GM12892 (cell line): Measurements from ENCODE around the gene RAB6B.

Experiments used
- DNase-seq: peaks from one replicate; pipeline ENCODE4 v3.0.0; 2011; ENCODE audit not compliant: insufficient read length
- FAIRE-seq: peaks from 2 replicates; lab custom pipeline; 2011; peaks lifted over from hg19 to GRCh38; lab: Jason Lieb, UNC
- POLR2A ChIP-seq: IDR thresholded peaks from 2 replicates; pipeline ENCODE4 v1.6.1; 2011; ENCODE audit warnings: low read depth, low read length, control low read depth
- POLR2AphosphoS5 ChIP-seq: IDR thresholded peaks from 2 replicates; pipeline ENCODE4 v1.6.1; 2011; ENCODE audit warnings: low read depth, low read length, control low read depth
- TAF1 ChIP-seq: IDR thresholded peaks from 2 replicates; pipeline ENCODE4 v1.6.1; 2011; ENCODE audit warnings: low read depth, mild to moderate bottlenecking, control low read depth, low read length, borderline replicate concordance

The RAB6B gene

GRCh38 chr3:133914839-133915600, 19.3 kb upstream of the RAB6B start:
- FAIRE-seq (no peak), DNase-seq (no peak)
- TF ChIP-seq TAF1 (no peak), POLR2AphosphoS5 (no peak), POLR2A (no peak)

GRCh38 chr3:133910422-133910821, 14.7 kb upstream of the RAB6B start:
- DNase-seq = no peak
- FAIRE-seq = no peak

GRCh38 chr3:133905376-133905775, 9.7 kb upstream of the RAB6B start:
- DNase-seq (no peak), FAIRE-seq (no peak)
- TF ChIP-seq POLR2AphosphoS5 = no peak
- TF ChIP-seq TAF1 = no peak
- TF ChIP-seq POLR2A = no peak

More at GRCh38 chr3:133910422-133910821, 14.7 kb upstream of the RAB6B start:
- TF ChIP-seq POLR2A = no peak

GRCh38 chr3:133901847-133902246, 6.2 kb upstream of the RAB6B start:
- no peak for TF ChIP-seq TAF1
- TF ChIP-seq POLR2A = no peak
- TF ChIP-seq POLR2AphosphoS5 = no peak
- no peak for FAIRE-seq
- no peak for DNase-seq

GRCh38 chr3:133901083-133901482, 5.4 kb upstream of the RAB6B start:
- DNase-seq (no peak), FAIRE-seq (no peak)
- TF ChIP-seq POLR2A (no peak), TAF1 (no peak)

GRCh38 chr3:133899311-133899710, 3.6 kb upstream of the RAB6B start:
- FAIRE-seq (no peak), DNase-seq (no peak)
- no peak for TF ChIP-seq POLR2AphosphoS5
- no peak for TF ChIP-seq TAF1
- no peak for TF ChIP-seq POLR2A

GRCh38 chr3:133897547-133897946, 1.9 kb upstream of the RAB6B start:
- DNase-seq = no peak
- FAIRE-seq = no peak
- no peak for TF ChIP-seq POLR2A
- TF ChIP-seq TAF1 = no peak
- TF ChIP-seq POLR2AphosphoS5 = no peak

DNA sequence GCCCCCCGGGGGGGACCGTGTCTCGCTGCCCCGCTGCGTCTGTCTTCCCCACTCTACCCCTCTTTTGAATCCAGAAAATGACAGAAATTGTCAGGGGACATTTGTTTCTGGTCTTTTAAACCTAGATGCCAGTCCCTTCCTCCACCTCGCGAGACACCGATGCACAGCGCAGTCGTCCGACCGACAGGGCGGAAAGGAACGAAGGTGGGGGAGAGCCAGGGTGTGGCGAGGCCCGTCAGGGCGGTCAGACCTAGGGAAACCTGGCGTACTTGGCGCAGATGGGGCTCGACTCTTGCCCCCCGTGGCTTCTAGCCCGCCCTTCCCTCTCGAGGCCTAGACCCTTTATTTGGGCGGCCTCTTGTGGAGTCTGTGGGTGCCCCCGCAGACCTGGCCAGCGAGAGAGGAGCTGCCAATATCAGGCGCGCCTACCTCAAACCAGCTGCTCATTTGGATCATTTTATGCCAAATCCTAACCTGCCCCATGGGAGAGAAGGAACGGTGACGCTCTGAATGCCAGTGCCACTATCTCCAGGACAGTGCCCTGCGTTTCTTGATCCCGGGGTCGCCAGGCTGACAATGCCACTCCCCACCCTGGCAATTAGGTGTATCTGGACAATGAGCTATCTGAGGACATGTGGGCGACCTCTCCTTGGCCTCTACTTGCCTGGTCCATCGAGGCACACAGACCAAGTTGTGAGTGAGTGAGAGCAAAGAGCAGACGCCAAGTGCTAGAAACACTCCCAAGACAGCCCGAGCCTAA, 500 bp upstream of the RAB6B start:
- FAIRE-seq (no peak), DNase-seq (no peak)
- TF ChIP-seq TAF1 (no peak), POLR2A (no peak), POLR2AphosphoS5 (no peak)

GRCh38 chr3:133894353-133895207, 1.1 kb downstream of the RAB6B start:
- DNase-seq (no peak), FAIRE-seq (no peak)
- TF ChIP-seq TAF1 (no peak), POLR2A (no peak), POLR2AphosphoS5 (no peak)

- TF ChIP-seq POLR2AphosphoS5 (no peak), TAF1 (no peak), POLR2A (no peak)
- DNase-seq (no peak), FAIRE-seq (no peak)
These were observed 1.9 kb downstream of the RAB6B start for GRCh38 chr3:133893683-133894352.

DNA sequence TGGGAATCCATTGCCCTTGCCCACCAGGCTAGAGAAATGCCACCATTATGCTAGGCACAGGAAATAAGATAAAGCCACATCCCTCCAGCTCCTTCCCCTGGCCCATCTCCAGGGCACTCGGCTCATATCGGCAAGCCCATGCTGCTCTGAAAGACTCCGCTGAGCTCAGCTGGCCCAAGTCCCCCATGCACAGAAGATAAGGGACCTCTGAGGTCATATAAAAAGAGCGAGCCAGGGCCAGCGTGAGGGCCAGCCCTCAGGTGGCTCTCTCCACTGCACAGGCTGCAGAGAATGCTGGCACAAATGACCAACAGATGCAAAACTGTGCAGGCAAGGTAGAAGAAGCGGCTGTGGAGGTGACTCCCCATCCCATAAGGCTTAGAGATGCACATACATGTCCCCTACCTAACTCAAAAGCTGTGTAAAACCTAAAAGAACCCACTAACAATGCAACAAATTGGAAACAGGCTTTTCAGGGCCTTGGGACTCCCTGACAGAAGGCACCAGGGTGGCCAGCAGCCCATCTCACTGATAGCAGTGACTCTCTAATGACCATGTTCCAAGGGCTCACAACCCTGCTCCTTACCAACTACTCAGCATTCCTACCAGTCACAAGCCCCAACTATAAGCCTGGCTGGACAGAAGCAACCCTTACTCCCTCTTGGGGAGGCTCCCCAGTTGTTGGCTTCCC, 3.0 kb downstream of the RAB6B start:
- DNase-seq = no peak
- TF ChIP-seq TAF1 = no peak
- TF ChIP-seq POLR2A = no peak
- no peak for TF ChIP-seq POLR2AphosphoS5
- no peak for FAIRE-seq
